Endothelial cell of umbilical vein (primary cell): ENCODE data around the gene PPP1R9A. TPM values are rescaled to one million over a fixed set of nuclear protein-coding genes. Genes with fewer than 3 reads are reported as not detected.

ENCODE experiments used
- BruUV-seq: library from RNA; stranded (reverse); fragments of 400-500 nt; replicated peaks from 2 replicates; lab custom pipeline; 2021; lab: Mats Ljungman, UMichigan
- CTCF ChIA-PET: fragments of 300-600, 350-600 bp; sonication (Branson Sonifier 250); formaldehyde crosslinking; loops from one replicate; lab custom pipeline; 2021; ENCODE audit warnings: antibody characterized with exemption, inconsistent platforms; lab: Charles Lee
- POLR2A ChIA-PET: fragments of 300-600, 350-600 bp; sonication (Branson Sonifier 250); formaldehyde crosslinking; loops from one replicate; lab custom pipeline; 2021; ENCODE audit warnings: antibody characterized with exemption, inconsistent platforms; lab: Charles Lee
- DNase-seq: peaks from one replicate; pipeline ENCODE4 v3.0.0-alpha.2; 2011; ENCODE audit warnings: low read depth, low spot score
- FAIRE-seq: peaks from 2 replicates; lab custom pipeline; 2011; peaks lifted over from hg19 to GRCh38; lab: Jason Lieb, UNC
- H2AFZ ChIP-seq: 2 replicates; pipeline ENCODE4 v1.6.0; 2012; ENCODE audit warnings: low read depth, low read length, control low read depth, inconsistent platforms
- H3K27ac ChIP-seq: 2 replicates; pipeline ENCODE4 v1.5.1; 2011; ENCODE audit warnings: low read depth, mild to moderate bottlenecking, control low read depth, low read length, moderate library complexity; ENCODE audit not compliant: insufficient read depth
- H3K27me3 ChIP-seq, 2 experiments: 2 replicates each; pipeline versions ENCODE4 v1.6.0 to v1.6.1; 2011; ENCODE audit warnings: low read length in 2 of 2, mixed read lengths in 1 of 2; ENCODE audit not compliant: control insufficient read depth in 2 of 2, insufficient read depth in 2 of 2
- H3K36me3 ChIP-seq, 2 experiments: 2 replicates in 1 of 2; 3 replicates in 1 of 2; pipeline ENCODE4 v1.5.1; 2011; ENCODE audit warnings: low read length in 2 of 2, mild to moderate bottlenecking in 1 of 2, moderate library complexity in 1 of 2; ENCODE audit not compliant: control insufficient read depth in 2 of 2, insufficient read depth in 2 of 2; ENCODE audit errors: extremely low read depth in 1 of 2
- H3K4me1 ChIP-seq: 3 replicates; pipeline ENCODE4 v1.5.1; 2011; ENCODE audit warnings: mild to moderate bottlenecking, low read length; ENCODE audit not compliant: control insufficient read depth, insufficient read depth; ENCODE audit errors: extremely low read depth
- H3K4me2 ChIP-seq: 2 replicates; pipeline ENCODE4 v1.6.1; 2011; ENCODE audit warnings: low read length, control low read depth, mixed read lengths; ENCODE audit not compliant: insufficient read depth
- H3K4me3 ChIP-seq, 3 experiments: fragments of 200-600 bp in 1 of 3; sonication (generic), shearing (Covaris generic) in 1 of 3; replicated peaks in 1 of 3; 2 replicates each; pipeline ENCODE4 v1.5.1; 2011 to 2016; ENCODE audit warnings: control low read depth in 3 of 3, low read length in 3 of 3, mild to moderate bottlenecking in 2 of 3, inconsistent platforms in 1 of 3, low read depth in 1 of 3, moderate library complexity in 1 of 3; ENCODE audit not compliant: insufficient read depth in 1 of 3
- H3K79me2 ChIP-seq: 2 replicates; pipeline ENCODE4 v1.6.0; 2012; ENCODE audit warnings: low read length, inconsistent platforms; ENCODE audit not compliant: control insufficient read depth, insufficient read depth
- H3K9ac ChIP-seq: replicated peaks from 2 replicates; pipeline ENCODE3; 2011; ENCODE audit warnings: low read length, control low read depth; ENCODE audit not compliant: insufficient read depth; ENCODE audit errors: extremely low read depth
- H3K9me1 ChIP-seq: replicated peaks from 3 replicates; pipeline ENCODE4 v1.6.0; 2011; ENCODE audit warnings: mild to moderate bottlenecking, low read length; ENCODE audit not compliant: control insufficient read depth, insufficient read depth; ENCODE audit errors: extremely low read depth
- H3K9me3 ChIP-seq: replicated peaks from 2 replicates; pipeline ENCODE4 v1.5.1; 2012; ENCODE audit warnings: low read length, inconsistent platforms; ENCODE audit not compliant: control insufficient read depth, insufficient read depth
- H4K20me1 ChIP-seq: replicated peaks from 2 replicates; pipeline ENCODE3; 2011; ENCODE audit warnings: mild to moderate bottlenecking, low read length; ENCODE audit not compliant: control insufficient read depth, insufficient read depth; ENCODE audit errors: extremely low read depth
- EZH2 ChIP-seq: IDR thresholded peaks from 2 replicates; pipeline ENCODE4 v1.6.1; 2012; ENCODE audit warnings: borderline replicate concordance, low read depth, mild to moderate bottlenecking, moderate library complexity, low read length, inconsistent platforms; ENCODE audit not compliant: severe bottlenecking
- FOS ChIP-seq: IDR thresholded peaks from 2 replicates; pipeline ENCODE4 v1.6.1; 2011; ENCODE audit warnings: mild to moderate bottlenecking, low read length, moderate library complexity, borderline replicate concordance; ENCODE audit not compliant: insufficient read depth
- GATA2 ChIP-seq: IDR thresholded peaks from 2 replicates; pipeline ENCODE4 v1.7.0; 2011; ENCODE audit warnings: low read depth, mild to moderate bottlenecking, moderate library complexity, mixed read lengths, low read length; ENCODE audit not compliant: insufficient read length, insufficient read depth
- JUN ChIP-seq: IDR thresholded peaks from 2 replicates; pipeline ENCODE4 v1.6.1; 2011; ENCODE audit warnings: borderline replicate concordance, low read depth; ENCODE audit not compliant: insufficient read length, insufficient read depth
- MYC ChIP-seq: IDR thresholded peaks from one replicate; pipeline ENCODE4 v1.6.1; 2011; ENCODE audit warnings: mild to moderate bottlenecking, low read depth, low read length
- POLR2A ChIP-seq: IDR thresholded peaks from 2 replicates; pipeline ENCODE4 v1.6.1; 2012; ENCODE audit warnings: low read depth, mild to moderate bottlenecking, control low read depth, low read length
- dilution Hi-C: fragments of 300-500 bp; cut with MboI; formaldehyde crosslinking; loops from one replicate; pipeline ENCODE4 v1.15.0; 2019; ENCODE audit warnings: low sequenced_read_pairs; ENCODE audit not compliant: extremely low pct_ligation_motif_present
- intact Hi-C: fragments of 100-400 bp; cut with micrococcal nuclease; formaldehyde crosslinking; loops from one replicate; pipeline ENCODE4 v1.10.0; 2022
- polyA plus RNA-seq, 4 experiments: library from polyadenylated mRNA; depleted of rRNA in 3 of 4; stranded (reverse) in 3 of 4; unstranded in 1 of 4; fragments of >200 nt; gene quantifications; 2 replicates each; pipeline versions ENCODE4 v1.2.1 to v1.2.3, GENCODE V29; 2011 to 2012; ENCODE audit warnings: missing spikeins in 1 of 4
- total RNA-seq: library from RNA; stranded (reverse); gene quantifications from 2 replicates; pipeline ENCODE4 v1.2.3, GENCODE V29; 2021
- TF ChIP-seq, protein P1 (sequence below), 2 donors: IDR thresholded peaks; 1 replicate in 1 of 2; 2 replicates in 1 of 2; pipeline ENCODE4 v1.5.1; 2011; ENCODE audit warnings: low read length in 2 of 2, mild to moderate bottlenecking in 2 of 2, moderate library complexity in 2 of 2, control low read depth in 1 of 2, inconsistent platforms in 1 of 2, low read depth in 1 of 2; ENCODE audit not compliant: insufficient read depth in 1 of 2; ENCODE audit errors: extremely low read depth in 1 of 2
- TF ChIP-seq, protein P2 (sequence below): IDR thresholded peaks from 2 replicates; pipeline ENCODE4 v1.6.1; 2011; ENCODE audit not compliant: insufficient read depth, insufficient read length

PPP1R9A gene
- total and polyA plus RNA-seq, 2 donors (not counting 3 experiments of a cell fraction or from before 2014, with no cell fraction given) = 0.50 to 3.0 TPM

DNA sequence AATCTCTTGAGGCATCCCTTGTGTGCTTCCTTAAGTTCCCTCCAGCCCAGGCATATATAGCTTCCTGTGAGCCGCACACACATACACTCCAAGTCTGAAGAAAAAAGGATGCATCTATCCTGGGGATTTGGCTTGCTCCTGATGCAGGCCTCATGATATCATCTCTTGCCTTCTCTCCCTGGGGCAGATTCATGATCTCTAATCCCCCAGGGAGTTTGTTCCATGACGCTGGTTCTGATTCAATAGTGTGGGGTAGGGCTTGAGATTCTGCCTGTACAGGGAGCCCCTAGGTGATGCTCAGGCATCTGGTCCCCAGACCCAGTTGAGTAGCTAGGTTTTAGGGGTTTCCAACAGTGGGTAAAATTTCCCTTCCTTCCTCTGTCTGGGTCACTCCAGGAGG, 415.5 kb downstream of the PPP1R9A start:
- Histone ChIP-seq H3K4me1 (no peaks in the 10 kb centered on the region), H3K27me3 (peaks cover 9 to 10% of the 10 kb centered on the region in 2 experiments), H2AFZ (no peak overlapping the region), H3K36me3 (no peaks in the 10 kb centered on the region), H3K27ac (no peak overlapping the region), H4K20me1 (no peaks in the 10 kb centered on the region), H3K9me3 (no peaks in the 10 kb centered on the region), H3K79me2 (no peaks in the 10 kb centered on the region), H3K9me1 (no peaks in the 10 kb centered on the region), H3K4me3 (no peak overlapping the region), H3K9ac (no peak overlapping the region), H3K4me2 (no peak overlapping the region)
- intact Hi-C loops = no loop called here
- ChIA-PET POLR2A (no interaction called here), CTCF (interaction anchor here (1.2 kb wide), 1 partner anchor 14 kb away, joined by 3 read pairs; no protein-coding TSS in a partner anchor)
- no peak for FAIRE-seq
- BruUV-seq = no TSS peak
- dilution Hi-C loops = no loop called here
- no peak for DNase-seq
- no peak for TF ChIP-seq GATA2
- no peak for TF ChIP-seq MYC
- TF ChIP-seq POLR2A = no peak
- TF ChIP-seq EZH2 = no peak
- no peak for TF ChIP-seq FOS
- no peak for TF ChIP-seq JUN
- TF ChIP-seq, protein P1, sequence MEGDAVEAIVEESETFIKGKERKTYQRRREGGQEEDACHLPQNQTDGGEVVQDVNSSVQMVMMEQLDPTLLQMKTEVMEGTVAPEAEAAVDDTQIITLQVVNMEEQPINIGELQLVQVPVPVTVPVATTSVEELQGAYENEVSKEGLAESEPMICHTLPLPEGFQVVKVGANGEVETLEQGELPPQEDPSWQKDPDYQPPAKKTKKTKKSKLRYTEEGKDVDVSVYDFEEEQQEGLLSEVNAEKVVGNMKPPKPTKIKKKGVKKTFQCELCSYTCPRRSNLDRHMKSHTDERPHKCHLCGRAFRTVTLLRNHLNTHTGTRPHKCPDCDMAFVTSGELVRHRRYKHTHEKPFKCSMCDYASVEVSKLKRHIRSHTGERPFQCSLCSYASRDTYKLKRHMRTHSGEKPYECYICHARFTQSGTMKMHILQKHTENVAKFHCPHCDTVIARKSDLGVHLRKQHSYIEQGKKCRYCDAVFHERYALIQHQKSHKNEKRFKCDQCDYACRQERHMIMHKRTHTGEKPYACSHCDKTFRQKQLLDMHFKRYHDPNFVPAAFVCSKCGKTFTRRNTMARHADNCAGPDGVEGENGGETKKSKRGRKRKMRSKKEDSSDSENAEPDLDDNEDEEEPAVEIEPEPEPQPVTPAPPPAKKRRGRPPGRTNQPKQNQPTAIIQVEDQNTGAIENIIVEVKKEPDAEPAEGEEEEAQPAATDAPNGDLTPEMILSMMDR (IDR thresholded peaks at IDR 0.05; ENCODE audit: extremely low read depth in 1 of 2, insufficient read depth in 1 of 2, low read depth in 1 of 2, low read length in 2 of 2) = no peak
- TF ChIP-seq, protein P2, sequence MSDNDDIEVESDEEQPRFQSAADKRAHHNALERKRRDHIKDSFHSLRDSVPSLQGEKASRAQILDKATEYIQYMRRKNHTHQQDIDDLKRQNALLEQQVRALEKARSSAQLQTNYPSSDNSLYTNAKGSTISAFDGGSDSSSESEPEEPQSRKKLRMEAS = no peak
